K562 (cell line): ENCODE results near the gene C2orf42. TPM values are rescaled to one million over a fixed set of nuclear protein-coding genes. Genes with fewer than 3 reads are reported as not detected.
A peak's percentile ranks its signal among the peaks of the same experiment; 100 is the strongest.
"Not testable (repeated sequence)": the region's sequence is repeated elsewhere in the genome, so short reads cannot be mapped to it uniquely, and the experiment has no call there.

ENCODE experiments used
- ATAC-seq: fragments of 200-7000 bp; cut with Tn5 transposase; 3 replicates; pipeline ENCODE4 v1.9.1; 2020; ENCODE audit warnings: moderate library complexity
- BruUV-seq: library from RNA; stranded (reverse); fragments of 400-500 nt; replicated peaks from 2 replicates; lab custom pipeline; 2021; lab: Mats Ljungman, UMichigan
- CTCF ChIA-PET: fragments of 300-600 bp; formaldehyde crosslinking; extraction: SDS; loops from one replicate; lab custom pipeline; 2021; ENCODE audit warnings: low intra/inter-chr PET ratio; lab: Yijun Ruan, JAX
- POLR2A ChIA-PET: fragments of 300-600, 350-650 bp; sonication (Branson Sonifier 250); formaldehyde crosslinking; extraction: SDS; loops from one replicate; lab custom pipeline; 2021; ENCODE audit warnings: antibody characterized with exemption, inconsistent platforms; lab: Yijun Ruan, JAX
- DNase-seq, 4 experiments: peaks; one replicate each; pipeline versions ENCODE4 v3.0.0 to v3.0.0-alpha.2; 2011 to 2018; ENCODE audit warnings: low spot score in 3 of 4, mixed read lengths in 3 of 4; ENCODE audit errors: extremely low read depth in 1 of 4
- FAIRE-seq: peaks from 2 replicates; lab custom pipeline; 2011; peaks lifted over from hg19 to GRCh38; lab: Jason Lieb, UNC
- H2AFZ ChIP-seq: 2 replicates; pipeline ENCODE4 v1.6.0; 2011; ENCODE audit warnings: low read depth, low read length, control low read depth, inconsistent platforms
- H3K27ac ChIP-seq: fragments of 200-600 bp; 3 replicates; pipeline ENCODE4 v1.8.0; 2011; ENCODE audit warnings: low read depth, mild to moderate bottlenecking, control low read depth, inconsistent platforms, low read length, moderate library complexity, mixed read lengths; ENCODE audit errors: extremely low read depth
- H3K27me3 ChIP-seq, 2 experiments: fragments of 300-600 bp in 1 of 2; 2 replicates in 1 of 2; 3 replicates in 1 of 2; pipeline versions ENCODE4 v1.6.0 to v1.8.0; 2011; ENCODE audit warnings: inconsistent platforms in 2 of 2, low read length in 2 of 2, mild to moderate bottlenecking in 1 of 2, mixed read lengths in 1 of 2, moderate library complexity in 1 of 2; ENCODE audit not compliant: control insufficient read depth in 2 of 2, insufficient read depth in 2 of 2
- H3K36me3 ChIP-seq: fragments of 300-600 bp; 3 replicates; pipeline ENCODE4 v1.8.0; 2011; ENCODE audit warnings: mild to moderate bottlenecking, low read length, inconsistent platforms; ENCODE audit not compliant: control insufficient read depth, insufficient read depth
- H3K4me1 ChIP-seq, 2 experiments: fragments of 200-600 bp in 1 of 2; replicated peaks in 1 of 2; 2 replicates in 1 of 2; 3 replicates in 1 of 2; pipeline versions ENCODE4 v1.5.1 to v1.8.0; 2011; ENCODE audit warnings: inconsistent platforms in 2 of 2, low read length in 2 of 2, mild to moderate bottlenecking in 1 of 2, mixed read lengths in 1 of 2, moderate library complexity in 1 of 2; ENCODE audit not compliant: control insufficient read depth in 2 of 2, insufficient read depth in 2 of 2
- H3K4me2 ChIP-seq: 2 replicates; pipeline ENCODE4 v1.6.1; 2011; ENCODE audit warnings: low read length, control low read depth, inconsistent platforms, mixed read lengths; ENCODE audit not compliant: insufficient read depth
- H3K4me3 ChIP-seq: fragments of 200-600 bp; sonication (generic), shearing (Covaris generic); 2 replicates; pipeline ENCODE4 v1.5.1; 2016; ENCODE audit warnings: control low read depth, inconsistent platforms
- H3K79me2 ChIP-seq: fragments of 200-600 bp; 3 replicates; pipeline ENCODE4 v1.8.0; 2011; ENCODE audit warnings: low read length, inconsistent platforms; ENCODE audit not compliant: control insufficient read depth, insufficient read depth
- H3K9ac ChIP-seq, 2 experiments: 2 replicates each; pipeline versions ENCODE4 v1.6.0 to v1.6.1; 2011; ENCODE audit warnings: low read depth in 2 of 2, low read length in 2 of 2, control low read depth in 1 of 2, inconsistent platforms in 1 of 2, mild to moderate bottlenecking in 1 of 2, mixed read lengths in 1 of 2; ENCODE audit not compliant: insufficient read depth in 1 of 2
- H3K9me1 ChIP-seq: one replicate; pipeline ENCODE4 v1.6.0; 2011; ENCODE audit warnings: inconsistent platforms, mild to moderate bottlenecking, low read length, moderate library complexity; ENCODE audit not compliant: control insufficient read depth, insufficient read depth
- H3K9me3 ChIP-seq: replicated peaks from 2 replicates; pipeline ENCODE4 v1.5.1; 2011; ENCODE audit warnings: low read depth, low read length, inconsistent platforms; ENCODE audit not compliant: control insufficient read depth, insufficient read depth
- H4K20me1 ChIP-seq: replicated peaks from 2 replicates; pipeline ENCODE4 v1.6.1; 2011; ENCODE audit warnings: low read length, inconsistent platforms, mixed read lengths; ENCODE audit not compliant: control insufficient read depth, insufficient read depth
- ETV1 ChIP-seq: fragments of 450-650 bp; conservative IDR thresholded peaks from 2 replicates; pipeline ENCODE4 v1.6.1; 2016; ENCODE audit warnings: missing genetic modification characterization, control low read depth, low read depth, missing compliant biosample characterization
- GATAD2A ChIP-seq: fragments of 450-650 bp; IDR thresholded peaks from 2 replicates; pipeline ENCODE4 v1.6.1; 2017
- ZNF592 ChIP-seq: fragments of 450-650 bp; IDR thresholded peaks from 2 replicates; pipeline ENCODE4 v1.6.1; 2017; ENCODE audit warnings: antibody characterized with exemption, mild to moderate bottlenecking
- WGBS: fragments of 100-300 bp; shearing (Covaris generic); methylation state at CpG from one replicate; pipeline ENCODE4 v1.1.6; 2016; ENCODE audit warnings: low coverage, mixed read lengths; ENCODE audit not compliant: insufficient coverage; ENCODE audit errors: missing lambda C conversion rate; 5-methylcytosine and 5-hydroxymethylcytosine counted together
- in situ Hi-C: fragments of 300-500 bp; cut with MboI; formaldehyde crosslinking; loops from 4 replicates; pipeline ENCODE4 v1.15.0; 2018; ENCODE audit warnings: inconsistent platforms, mixed read lengths
- intact Hi-C: fragments of 100-400 bp; cut with micrococcal nuclease; formaldehyde crosslinking; loops from 2 replicates; pipeline ENCODE4 v1.14.2; 2022
- polyA plus RNA-seq, 8 experiments: library from polyadenylated mRNA; depleted of rRNA in 4 of 8; stranded (reverse) in 5 of 8; unstranded in 3 of 8; fragments of >200 nt; fragmentation: Nextera tagmentation in 2 of 8; fragmentation: Illumina TruSeq in 1 of 8; extraction: Ambion mirVana in 2 of 8; extraction: Trizol in 1 of 8; gene quantifications; 2 replicates each; pipeline versions ENCODE4 v1.2.1 to v1.2.3, GENCODE V29; 2011 to 2014; ENCODE audit warnings: inconsistent platforms in 1 of 8, missing spikeins in 1 of 8
- total RNA-seq, 7 experiments: library from RNA; depleted of rRNA in 6 of 7; stranded (reverse); fragments of >200 nt in 6 of 7; fragmentation: Illumina TruSeq in 2 of 7; extraction: Trizol in 2 of 7; gene quantifications; 2 replicates each; pipeline versions ENCODE4 v1.2.1 to v1.2.3, GENCODE V29; 2011 to 2021; ENCODE audit warnings: low replicate concordance in 1 of 7
- TF ChIP-seq, protein P1 (sequence below): fragments of 450-650 bp; IDR thresholded peaks from 2 replicates; pipeline ENCODE4 v1.6.1; 2016
- TF ChIP-seq, protein P2 (sequence below), 2 experiments: fragments of 200-800 bp in 1 of 2; sonication (Bioruptor generic) in 1 of 2; sonication (generic) in 1 of 2; formaldehyde crosslinking in 1 of 2; IDR thresholded peaks in 1 of 2; conservative IDR thresholded peaks in 1 of 2; 2 replicates each; pipeline versions ENCODE4 v1.5.0 to v1.6.1; 2016 to 2020; ENCODE audit warnings: missing compliant biosample characterization in 1 of 2, missing genetic modification characterization in 1 of 2, missing genetic modification reagents in 1 of 2
- TF ChIP-seq, protein P3 (sequence below), 3 experiments: fragments of 200-800 bp in 1 of 3; fragments of 250-450 bp in 1 of 3; fragments of 450-650 bp in 1 of 3; sonication (Bioruptor Pico) in 1 of 3; sonication (Bioruptor generic) in 1 of 3; formaldehyde crosslinking in 1 of 3; IDR thresholded peaks; 2 replicates each; pipeline versions ENCODE4 v1.6.1 to v1.8.0; 2016 to 2022; ENCODE audit warnings: mild to moderate bottlenecking in 2 of 3, missing genetic modification characterization in 2 of 3, missing compliant biosample characterization in 1 of 3, moderate library complexity in 1 of 3

Gene C2orf42
- total and polyA plus RNA-seq, 9 of the 15 experiments (the other 6 are each of a cell fraction or from before 2014, with no cell fraction given): 4.6 to 10.9 (median 7.5) TPM

DNA sequence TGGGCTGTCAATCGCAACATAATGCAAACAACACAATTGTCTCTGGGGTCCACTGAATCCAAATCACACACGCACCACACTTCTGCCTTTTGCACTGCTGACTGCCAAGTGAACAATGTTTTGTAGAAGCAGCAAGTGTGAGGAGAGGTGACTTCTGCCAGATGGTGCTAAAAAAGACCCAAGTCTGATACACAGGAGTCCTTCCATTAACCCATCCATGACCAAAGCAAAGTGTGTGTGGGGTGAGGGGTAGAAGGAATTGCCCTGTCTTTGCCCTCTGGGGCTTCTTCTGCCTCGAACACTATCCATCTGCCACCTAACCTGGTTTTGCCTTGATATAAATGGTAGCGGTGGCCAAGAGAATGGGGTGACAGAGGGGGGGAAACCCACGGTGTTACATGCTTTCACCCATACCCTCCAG, 50.0 kb downstream of the C2orf42 start (continued):
- peak; percentile 73; the same call in 1 of the 2 replicates for TF ChIP-seq GATAD2A
- TF ChIP-seq ETV1 (tag): 0 out of 2 replicates have a peak, but pooled peaks have one; percentile 15
- peak; percentile 79 for TF ChIP-seq ZNF592

DNA sequence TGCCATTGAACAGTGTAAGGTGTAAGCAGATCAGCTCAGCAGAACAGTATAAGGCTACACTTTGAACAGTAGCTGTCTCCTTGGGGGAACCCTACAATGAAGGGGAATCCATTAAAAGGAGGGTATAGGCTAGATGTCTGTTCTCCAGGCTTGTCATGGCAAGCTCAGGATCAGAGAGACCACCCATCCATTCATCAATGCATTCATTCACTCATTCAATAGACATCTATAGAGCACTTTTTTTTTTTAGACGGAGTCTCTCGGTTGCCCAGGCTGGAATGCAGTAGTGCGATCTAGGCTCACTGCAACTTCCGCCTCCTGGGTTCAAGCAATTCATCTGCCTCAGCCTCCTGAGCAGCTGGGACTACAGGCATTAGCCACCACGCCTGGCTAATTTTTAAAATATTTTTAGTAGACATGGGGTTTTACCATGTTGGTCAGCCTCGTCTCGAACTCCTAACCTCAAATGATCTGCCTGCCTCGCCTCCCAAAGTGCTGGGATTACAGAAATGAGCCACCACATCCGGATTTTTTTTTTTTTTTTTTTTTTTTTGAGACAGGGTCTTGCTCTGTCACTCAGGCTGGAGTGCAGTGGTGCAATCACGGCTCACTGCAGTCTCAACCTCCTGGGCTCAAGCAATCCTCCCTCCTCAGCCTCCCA, 56.4 kb downstream of the C2orf42 start:
- DNase-seq (peak in 1 of 4 experiments; percentile 9), ATAC-seq (peak; percentile 9; the same call in 2 of the 3 replicates)
- Histone ChIP-seq H3K4me1 (peaks cover 45 to 68% of the 10 kb centered on the region in 2 experiments), H2AFZ (peak overlapping the region; percentile 90), H3K9ac (peak overlapping the region; percentile 54 to 78; a peak in 2 of 4 replicates), H3K27ac (peak overlapping the region; percentile 95)
- in situ Hi-C loops: loop anchor here (10.0 kb wide), 1 partner anchor 410 kb away; no protein-coding TSS in a partner anchor
- H3K36me3 ChIP-seq, intact Hi-C loops, H3K27me3 ChIP-seq, H4K20me1 ChIP-seq, H3K4me3 ChIP-seq, FAIRE-seq, H3K79me2 ChIP-seq, BruUV-seq, H3K4me2 ChIP-seq, H3K9me1 ChIP-seq, H3K9me3 ChIP-seq: not testable (repeated sequence)
- POLR2A ChIA-PET: interaction anchor here (0.6 to 6.0 kb wide), 7 partner anchors 8 to 221 kb away, joined by 4 to 74 read pairs (median 9); partner anchors contain the start of gene MXD1
- CTCF ChIA-PET: interaction anchor here (0.7 kb wide), 1 partner anchor 61 kb away, joined by 5 read pairs; no protein-coding TSS in a partner anchor
- 79% methylated on average over 9 of the region's 10 CpGs for WGBS
- TF ChIP-seq, protein P1, sequence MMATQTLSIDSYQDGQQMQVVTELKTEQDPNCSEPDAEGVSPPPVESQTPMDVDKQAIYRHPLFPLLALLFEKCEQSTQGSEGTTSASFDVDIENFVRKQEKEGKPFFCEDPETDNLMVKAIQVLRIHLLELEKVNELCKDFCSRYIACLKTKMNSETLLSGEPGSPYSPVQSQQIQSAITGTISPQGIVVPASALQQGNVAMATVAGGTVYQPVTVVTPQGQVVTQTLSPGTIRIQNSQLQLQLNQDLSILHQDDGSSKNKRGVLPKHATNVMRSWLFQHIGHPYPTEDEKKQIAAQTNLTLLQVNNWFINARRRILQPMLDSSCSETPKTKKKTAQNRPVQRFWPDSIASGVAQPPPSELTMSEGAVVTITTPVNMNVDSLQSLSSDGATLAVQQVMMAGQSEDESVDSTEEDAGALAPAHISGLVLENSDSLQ: peak; percentile 80
- TF ChIP-seq, protein P2, sequence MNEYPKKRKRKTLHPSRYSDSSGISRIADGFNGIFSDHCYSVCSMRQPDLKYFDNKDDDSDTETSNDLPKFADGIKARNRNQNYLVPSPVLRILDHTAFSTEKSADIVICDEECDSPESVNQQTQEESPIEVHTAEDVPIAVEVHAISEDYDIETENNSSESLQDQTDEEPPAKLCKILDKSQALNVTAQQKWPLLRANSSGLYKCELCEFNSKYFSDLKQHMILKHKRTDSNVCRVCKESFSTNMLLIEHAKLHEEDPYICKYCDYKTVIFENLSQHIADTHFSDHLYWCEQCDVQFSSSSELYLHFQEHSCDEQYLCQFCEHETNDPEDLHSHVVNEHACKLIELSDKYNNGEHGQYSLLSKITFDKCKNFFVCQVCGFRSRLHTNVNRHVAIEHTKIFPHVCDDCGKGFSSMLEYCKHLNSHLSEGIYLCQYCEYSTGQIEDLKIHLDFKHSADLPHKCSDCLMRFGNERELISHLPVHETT (CRISPR knock-in tag; conservative IDR thresholded peaks at IDR 0.05 in 1 of 2, IDR thresholded peaks at IDR 0.05 in 1 of 2): 0 out of 4 replicates have a peak, but pooled peaks of 1 of the 2 experiments have one; percentile 11
- TF ChIP-seq, protein P3, sequence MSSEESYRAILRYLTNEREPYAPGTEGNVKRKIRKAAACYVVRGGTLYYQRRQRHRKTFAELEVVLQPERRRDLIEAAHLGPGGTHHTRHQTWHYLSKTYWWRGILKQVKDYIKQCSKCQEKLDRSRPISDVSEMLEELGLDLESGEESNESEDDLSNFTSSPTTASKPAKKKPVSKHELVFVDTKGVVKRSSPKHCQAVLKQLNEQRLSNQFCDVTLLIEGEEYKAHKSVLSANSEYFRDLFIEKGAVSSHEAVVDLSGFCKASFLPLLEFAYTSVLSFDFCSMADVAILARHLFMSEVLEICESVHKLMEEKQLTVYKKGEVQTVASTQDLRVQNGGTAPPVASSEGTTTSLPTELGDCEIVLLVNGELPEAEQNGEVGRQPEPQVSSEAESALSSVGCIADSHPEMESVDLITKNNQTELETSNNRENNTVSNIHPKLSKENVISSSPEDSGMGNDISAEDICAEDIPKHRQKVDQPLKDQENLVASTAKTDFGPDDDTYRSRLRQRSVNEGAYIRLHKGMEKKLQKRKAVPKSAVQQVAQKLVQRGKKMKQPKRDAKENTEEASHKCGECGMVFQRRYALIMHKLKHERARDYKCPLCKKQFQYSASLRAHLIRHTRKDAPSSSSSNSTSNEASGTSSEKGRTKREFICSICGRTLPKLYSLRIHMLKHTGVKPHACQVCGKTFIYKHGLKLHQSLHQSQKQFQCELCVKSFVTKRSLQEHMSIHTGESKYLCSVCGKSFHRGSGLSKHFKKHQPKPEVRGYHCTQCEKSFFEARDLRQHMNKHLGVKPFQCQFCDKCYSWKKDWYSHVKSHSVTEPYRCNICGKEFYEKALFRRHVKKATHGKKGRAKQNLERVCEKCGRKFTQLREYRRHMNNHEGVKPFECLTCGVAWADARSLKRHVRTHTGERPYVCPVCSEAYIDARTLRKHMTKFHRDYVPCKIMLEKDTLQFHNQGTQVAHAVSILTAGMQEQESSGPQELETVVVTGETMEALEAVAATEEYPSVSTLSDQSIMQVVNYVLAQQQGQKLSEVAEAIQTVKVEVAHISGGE (CRISPR knock-in tag; IDR thresholded peaks at IDR 0.05): 0 out of 6 replicates have a peak, but pooled peaks of 1 of the 3 experiments have one; percentile 34
- TF ChIP-seq ETV1 (tag): 0 out of 2 replicates have a peak, but pooled peaks have one; percentile 15
